Measurements from ENCODE around the gene GALNT13.

GALNT13 gene

GRCh38 chr2:153871231-153872221 lies at the start of gene GALNT13:
GALNT13 (plus strand) TSS chr2:153871922.
- peak; percentile 91 for DNase-seq

GRCh38 chr2:153823880-153824279 lies 47.8 kb upstream of the GALNT13 start:
- no peak for DNase-seq

GRCh38 chr2:153828335-153828734 lies 43.4 kb upstream of the GALNT13 start:
- DNase-seq: no peak

GRCh38 chr2:153834662-153835061 lies 37.1 kb upstream of the GALNT13 start:
- no peak for DNase-seq

GRCh38 chr2:153858250-153858649 lies 13.5 kb upstream of the GALNT13 start:
- no peak for DNase-seq

- DNase-seq: no peak
Observed at GRCh38 chr2:153864022-153864421, 7.7 kb upstream of the GALNT13 start.

GRCh38 chr2:153866595-153866994 lies 5.1 kb upstream of the GALNT13 start:
- no peak for DNase-seq

GRCh38 chr2:153870308-153870707 lies 1.4 kb upstream of the GALNT13 start:
- DNase-seq: peak; percentile 71

- DNase-seq: no peak
Observed at GRCh38 chr2:153872311-153873051, 759 bp downstream of the GALNT13 start.

GRCh38 chr2:153873052-153874048 lies 1.6 kb downstream of the GALNT13 start:
- DNase-seq: peak; percentile 9

- DNase-seq: no peak
Observed at GRCh38 chr2:153875801-153876466, 4.2 kb downstream of the GALNT13 start.

- no peak for DNase-seq
Observed at GRCh38 chr2:153880926-153881325, 9.2 kb downstream of the GALNT13 start.

- no peak for DNase-seq
Observed at GRCh38 chr2:153886833-153887232, 15.1 kb downstream of the GALNT13 start.

- DNase-seq: no peak
Observed at GRCh38 chr2:153890576-153890975, 18.9 kb downstream of the GALNT13 start.

GRCh38 chr2:153891051-153891450 lies 19.3 kb downstream of the GALNT13 start:
- DNase-seq: no peak

GRCh38 chr2:153912798-153913396 lies 41.2 kb downstream of the GALNT13 start:
- peak; percentile 97 for DNase-seq

GRCh38 chr2:153917570-153917969 lies 45.8 kb downstream of the GALNT13 start:
- no peak for DNase-seq

GRCh38 chr2:153935511-153935910 lies 63.8 kb downstream of the GALNT13 start:
- DNase-seq: peak; percentile 82

GRCh38 chr2:153939124-153939796 lies 67.5 kb downstream of the GALNT13 start:
- DNase-seq: no peak

- DNase-seq: no peak
Observed at GRCh38 chr2:153940511-153940910, 68.8 kb downstream of the GALNT13 start.

GRCh38 chr2:153944800-153945199 lies 73.1 kb downstream of the GALNT13 start:
- no peak for DNase-seq

All from NCI-H1694 (cell line).